Kidney epithelial cell (primary cell): ENCODE data around the gene YIF1B. TPM values are rescaled to one million over a fixed set of nuclear protein-coding genes. Genes with fewer than 3 reads are reported as not detected.

Experiments used
- DNase-seq: peaks from one replicate; pipeline ENCODE4 v3.0.0-alpha.2; 2010; ENCODE audit warnings: low read depth
- H3K27me3 ChIP-seq: 2 replicates; pipeline ENCODE4 v1.6.0; 2011; ENCODE audit warnings: low read length; ENCODE audit not compliant: control insufficient read depth, insufficient read depth
- H3K36me3 ChIP-seq: 2 replicates; pipeline ENCODE4 v1.5.1; 2011; ENCODE audit warnings: low read length; ENCODE audit not compliant: control insufficient read depth, insufficient read depth
- H3K4me3 ChIP-seq: 2 replicates; pipeline ENCODE4 v1.5.1; 2011; ENCODE audit warnings: low read depth, mild to moderate bottlenecking, control low read depth, low read length
- CTCF ChIP-seq: IDR thresholded peaks from 2 replicates; pipeline ENCODE4 v1.5.1; 2011; ENCODE audit warnings: mild to moderate bottlenecking, moderate library complexity, low read length, control low read depth, inconsistent platforms; ENCODE audit not compliant: insufficient read depth, poor library complexity, severe bottlenecking
- total RNA-seq: library from RNA; depleted of rRNA; stranded (reverse); fragments of >200 nt; gene quantifications from 2 replicates; pipeline ENCODE4 v1.2.3, GENCODE V29; 2015

Gene YIF1B
- total RNA-seq, 1 donor from 2014 or later: 66.7 TPM

GRCh38 chr19:38276942-38277517 lies 38.7 kb downstream of the YIF1B start:
- no peaks in the 10 kb centered on the region for H3K36me3 ChIP-seq
- H3K4me3 ChIP-seq: no peak overlapping the region
- no peak for DNase-seq
- no peaks in the 10 kb centered on the region for H3K27me3 ChIP-seq
- TF ChIP-seq CTCF: no peak

GRCh38 chr19:38274739-38275138 lies 41.0 kb downstream of the YIF1B start:
- H3K36me3 ChIP-seq: no peaks in the 10 kb centered on the region
- H3K27me3 ChIP-seq: no peaks in the 10 kb centered on the region
- TF ChIP-seq CTCF: no peak
- no peak for DNase-seq
- no peak overlapping the region for H3K4me3 ChIP-seq

GRCh38 chr19:38273499-38273898 lies 42.2 kb downstream of the YIF1B start:
- TF ChIP-seq CTCF: no peak
- Histone ChIP-seq H3K27me3 (no peaks in the 10 kb centered on the region), H3K4me3 (no peak overlapping the region), H3K36me3 (no peaks in the 10 kb centered on the region)
- DNase-seq: no peak

GRCh38 chr19:38270587-38271167 lies 45.1 kb downstream of the YIF1B start:
- no peak for TF ChIP-seq CTCF
- no peak for DNase-seq

GRCh38 chr19:38268539-38268938 lies 47.2 kb downstream of the YIF1B start:
- DNase-seq: no peak
- no peaks in the 10 kb centered on the region for H3K27me3 ChIP-seq
- no peak overlapping the region for H3K4me3 ChIP-seq
- H3K36me3 ChIP-seq: no peaks in the 10 kb centered on the region
- TF ChIP-seq CTCF: no peak

More at GRCh38 chr19:38270587-38271167, 45.1 kb downstream of the YIF1B start:
- H3K36me3 ChIP-seq: no peaks in the 10 kb centered on the region
- H3K27me3 ChIP-seq: no peaks in the 10 kb centered on the region
- no peak overlapping the region for H3K4me3 ChIP-seq

GRCh38 chr19:38267761-38268483 lies 47.8 kb downstream of the YIF1B start:
- Histone ChIP-seq H3K27me3 (no peaks in the 10 kb centered on the region), H3K36me3 (no peaks in the 10 kb centered on the region), H3K4me3 (no peak overlapping the region)
- TF ChIP-seq CTCF: no peak
- no peak for DNase-seq
